GM19397 (cell line): ENCODE measurements around the gene CHIC1.

ENCODE experiments used
- ATAC-seq: cut with Tn5 transposase; IDR thresholded peaks from one replicate; pipeline ENCODE4 v1.9.1; 2021; ENCODE audit warnings: mild to moderate bottlenecking, moderate library complexity; ENCODE audit not compliant: unreplicated experiment

CHIC1 gene

DNA sequence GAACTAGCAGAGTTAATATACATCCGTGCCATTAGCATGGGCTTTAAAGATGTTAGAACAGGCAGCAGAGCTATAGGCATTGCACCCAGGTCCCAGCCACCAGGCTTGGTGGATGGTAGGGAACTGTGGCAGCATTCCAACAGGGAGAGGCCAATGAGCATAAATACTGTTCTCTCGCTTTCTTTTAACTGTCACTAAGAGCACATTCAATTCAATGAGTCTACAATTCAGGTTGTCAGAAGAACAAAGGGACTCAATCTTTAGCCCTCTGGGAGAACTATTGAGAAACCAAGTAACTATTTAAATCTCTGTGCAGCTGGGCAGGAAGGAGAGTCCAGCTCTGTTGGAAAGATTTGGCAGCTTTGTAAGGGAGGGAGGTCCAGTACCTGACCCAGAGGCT is 165.6 kb downstream of the CHIC1 start:
- ATAC-seq = no peak
